VCaP (cell line): ENCODE data around the gene NPPC.
A peak's percentile ranks its signal among the peaks of the same experiment; 100 is the strongest.

Source experiments
- H3K27ac ChIP-seq: fragments of 450-650 bp; 2 replicates; pipeline ENCODE4 v1.5.1; 2017
- TF ChIP-seq, protein P1 (sequence below): fragments of 450-650 bp; conservative IDR thresholded peaks from 2 replicates; pipeline ENCODE4 v1.5.1; 2017; ENCODE audit warnings: mild to moderate bottlenecking, moderate library complexity

Gene NPPC

GRCh38 chr2:231894566-231895380 is 31.4 kb downstream of the NPPC start:
- TF ChIP-seq, protein P1, sequence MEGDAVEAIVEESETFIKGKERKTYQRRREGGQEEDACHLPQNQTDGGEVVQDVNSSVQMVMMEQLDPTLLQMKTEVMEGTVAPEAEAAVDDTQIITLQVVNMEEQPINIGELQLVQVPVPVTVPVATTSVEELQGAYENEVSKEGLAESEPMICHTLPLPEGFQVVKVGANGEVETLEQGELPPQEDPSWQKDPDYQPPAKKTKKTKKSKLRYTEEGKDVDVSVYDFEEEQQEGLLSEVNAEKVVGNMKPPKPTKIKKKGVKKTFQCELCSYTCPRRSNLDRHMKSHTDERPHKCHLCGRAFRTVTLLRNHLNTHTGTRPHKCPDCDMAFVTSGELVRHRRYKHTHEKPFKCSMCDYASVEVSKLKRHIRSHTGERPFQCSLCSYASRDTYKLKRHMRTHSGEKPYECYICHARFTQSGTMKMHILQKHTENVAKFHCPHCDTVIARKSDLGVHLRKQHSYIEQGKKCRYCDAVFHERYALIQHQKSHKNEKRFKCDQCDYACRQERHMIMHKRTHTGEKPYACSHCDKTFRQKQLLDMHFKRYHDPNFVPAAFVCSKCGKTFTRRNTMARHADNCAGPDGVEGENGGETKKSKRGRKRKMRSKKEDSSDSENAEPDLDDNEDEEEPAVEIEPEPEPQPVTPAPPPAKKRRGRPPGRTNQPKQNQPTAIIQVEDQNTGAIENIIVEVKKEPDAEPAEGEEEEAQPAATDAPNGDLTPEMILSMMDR = no peak
- H3K27ac ChIP-seq = peak overlapping the region; percentile 44

- H3K27ac ChIP-seq = no peak overlapping the region
- TF ChIP-seq, protein P1 = no peak
These were observed 34.7 kb downstream of the NPPC start for GRCh38 chr2:231891514-231891905.

DNA sequence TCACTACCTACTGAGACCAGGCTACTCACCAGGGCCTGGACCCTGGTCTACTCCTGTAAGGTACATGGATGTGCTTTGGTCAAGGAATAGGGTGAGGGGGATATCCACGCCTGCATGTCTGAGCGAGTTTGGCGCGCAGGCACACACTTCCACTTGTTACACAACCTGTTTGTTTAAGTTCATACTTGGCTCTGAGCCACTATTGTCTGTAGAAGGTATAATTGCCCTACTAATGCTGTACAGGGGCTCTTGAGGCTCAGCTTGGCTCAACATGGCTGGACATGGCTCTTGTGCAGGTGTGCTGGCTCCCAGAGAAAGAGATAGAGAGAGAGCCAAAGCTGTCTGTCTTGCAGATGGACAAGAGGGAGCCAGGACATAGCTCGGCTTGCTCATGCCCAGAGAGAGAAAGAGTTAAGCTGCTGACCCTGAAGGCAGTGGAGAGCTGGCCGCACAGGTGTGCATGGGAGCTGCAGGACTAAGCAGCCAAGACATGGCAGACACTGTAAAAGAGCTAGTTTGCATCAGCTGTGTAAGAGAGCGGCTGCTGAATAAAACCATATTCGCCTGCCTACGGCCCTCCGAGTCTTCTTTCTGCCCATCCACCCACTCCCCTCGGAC is 35.2 kb downstream of the NPPC start:
- TF ChIP-seq, protein P1 = no peak

GRCh38 chr2:231887756-231888155 is 38.4 kb downstream of the NPPC start:
- H3K27ac ChIP-seq = no peak overlapping the region
- TF ChIP-seq, protein P1 = no peak

More for the DNA sequence above, 35.2 kb downstream of the NPPC start:
- peak overlapping the region; percentile 26; the same call in 1 of the 2 replicates for H3K27ac ChIP-seq

GRCh38 chr2:231886071-231886681 is 40.0 kb downstream of the NPPC start:
- TF ChIP-seq, protein P1 = no peak
- no peak overlapping the region for H3K27ac ChIP-seq

DNA sequence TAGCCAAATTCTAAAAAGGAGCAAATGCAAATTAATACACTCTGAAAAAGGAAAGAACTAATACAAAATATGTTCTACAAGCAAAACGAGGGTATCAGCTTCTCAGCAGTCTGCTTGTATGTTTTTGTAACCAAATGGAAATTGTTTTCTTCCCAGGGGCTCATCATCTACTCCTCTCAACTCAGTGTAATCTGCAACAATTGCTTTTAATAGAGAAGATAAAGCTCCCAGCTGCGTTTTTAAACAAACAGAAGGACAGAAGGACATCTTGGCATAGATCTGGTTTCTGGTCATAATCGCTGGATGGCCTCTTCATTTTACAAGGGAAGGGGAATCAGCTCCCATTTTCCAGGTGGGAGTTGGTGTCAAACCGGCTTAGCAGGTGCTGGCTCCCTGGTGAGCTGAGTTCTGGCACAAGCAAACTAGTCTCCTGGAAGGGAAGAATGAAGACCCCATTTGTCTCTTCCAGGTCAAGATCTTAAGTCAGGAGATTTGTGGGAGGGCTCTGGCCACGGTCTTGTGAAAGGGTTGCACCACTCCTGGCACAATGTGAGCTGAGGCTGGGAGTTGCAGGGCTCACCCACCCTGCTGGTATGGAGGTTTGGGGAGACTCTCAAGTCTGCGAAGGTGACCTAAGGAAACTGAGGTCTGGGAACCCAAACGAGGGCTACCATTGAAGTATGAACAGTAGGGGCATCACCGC is 41.6 kb downstream of the NPPC start:
- TF ChIP-seq, protein P1 = no peak
- peak overlapping the region; percentile 60 for H3K27ac ChIP-seq

DNA sequence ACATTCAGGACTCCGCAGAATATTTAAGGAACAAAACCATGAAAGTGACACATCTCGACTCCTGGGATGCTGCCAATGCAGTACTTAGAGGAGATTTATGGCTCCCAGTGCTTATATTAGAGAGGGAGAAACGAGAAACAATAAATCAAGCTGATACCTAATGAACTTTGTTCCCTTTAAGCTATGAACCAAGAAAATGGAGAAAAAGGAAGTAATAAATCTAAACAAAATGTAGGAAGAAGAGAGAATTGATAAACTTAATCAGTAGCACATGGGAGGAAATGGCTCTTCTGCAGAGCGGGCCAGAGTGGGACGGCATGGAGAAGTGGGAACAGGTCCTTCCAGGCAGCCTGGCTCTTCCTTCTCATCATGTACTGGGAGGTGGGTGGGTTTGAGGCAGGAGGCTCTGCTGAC is 42.7 kb downstream of the NPPC start:
- TF ChIP-seq, protein P1 = no peak
- peak overlapping the region; percentile 60 for H3K27ac ChIP-seq
